Kasumi-1 (cell line): Measurements from ENCODE around the gene MRPL20.
"Not testable (repeated sequence)": the region's sequence is repeated elsewhere in the genome, so short reads cannot be mapped to it uniquely, and the experiment has no call there.

Experiments used
- DNase-seq, 2 experiments: peaks; one replicate each; lab custom pipeline; 2025; lab: John Stamatoyannopoulos, UW

Gene MRPL20

GRCh38 chr1:1437033-1437903 is 30.2 kb upstream of the MRPL20 start:
- no peak for DNase-seq

- DNase-seq, result no peak
These were observed 29.5 kb upstream of the MRPL20 start for GRCh38 chr1:1436630-1437032.

DNA sequence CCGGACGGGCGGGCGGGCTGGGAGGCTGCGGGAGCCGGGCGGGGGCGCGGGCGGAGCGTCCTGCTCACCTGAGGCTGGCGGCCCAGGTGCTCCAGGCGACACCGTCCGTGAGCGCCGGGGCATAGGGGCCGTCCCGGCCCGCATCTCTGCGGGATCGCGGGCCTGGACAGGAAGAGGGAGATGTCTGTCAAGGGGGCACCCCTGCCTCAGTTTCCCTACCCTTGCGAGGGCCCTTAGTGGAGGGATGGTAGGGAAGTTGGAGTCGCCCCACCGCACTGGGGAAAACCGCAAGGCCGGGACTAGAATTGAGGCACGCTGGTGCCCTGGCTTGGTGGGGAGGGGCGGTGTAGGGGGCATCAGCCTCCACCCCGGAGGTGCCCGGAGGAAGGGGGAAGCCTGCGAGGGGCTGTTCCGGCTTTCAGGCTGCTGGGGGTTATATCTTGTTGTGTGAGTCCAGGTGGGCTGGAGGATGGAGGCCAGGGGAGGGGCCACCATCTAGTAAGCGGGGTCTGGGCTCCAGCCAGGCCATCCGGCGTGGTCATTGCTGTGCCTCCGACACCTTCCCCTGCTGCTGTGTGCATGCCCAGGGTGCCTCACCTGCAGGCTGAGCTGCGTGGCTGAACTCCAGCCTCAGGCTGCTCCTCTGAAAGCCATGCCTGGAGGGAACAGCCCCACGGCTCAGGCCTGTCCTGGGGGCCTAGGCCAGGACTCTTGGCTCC is 29.0 kb upstream of the MRPL20 start:
- no peak for DNase-seq

GRCh38 chr1:1435106-1435903 is 28.2 kb upstream of the MRPL20 start, which contains the start of gene VWA1:
Gene VWA1, plus strand, starts transcription at chr1:1435690. Its CDS starts 59 bp downstream, at chr1:1435749.
- DNase-seq, result peak; percentile 27 to 46

- no peak for DNase-seq
These were observed 27.7 kb upstream of the MRPL20 start for GRCh38 chr1:1434824-1435105.

DNA sequence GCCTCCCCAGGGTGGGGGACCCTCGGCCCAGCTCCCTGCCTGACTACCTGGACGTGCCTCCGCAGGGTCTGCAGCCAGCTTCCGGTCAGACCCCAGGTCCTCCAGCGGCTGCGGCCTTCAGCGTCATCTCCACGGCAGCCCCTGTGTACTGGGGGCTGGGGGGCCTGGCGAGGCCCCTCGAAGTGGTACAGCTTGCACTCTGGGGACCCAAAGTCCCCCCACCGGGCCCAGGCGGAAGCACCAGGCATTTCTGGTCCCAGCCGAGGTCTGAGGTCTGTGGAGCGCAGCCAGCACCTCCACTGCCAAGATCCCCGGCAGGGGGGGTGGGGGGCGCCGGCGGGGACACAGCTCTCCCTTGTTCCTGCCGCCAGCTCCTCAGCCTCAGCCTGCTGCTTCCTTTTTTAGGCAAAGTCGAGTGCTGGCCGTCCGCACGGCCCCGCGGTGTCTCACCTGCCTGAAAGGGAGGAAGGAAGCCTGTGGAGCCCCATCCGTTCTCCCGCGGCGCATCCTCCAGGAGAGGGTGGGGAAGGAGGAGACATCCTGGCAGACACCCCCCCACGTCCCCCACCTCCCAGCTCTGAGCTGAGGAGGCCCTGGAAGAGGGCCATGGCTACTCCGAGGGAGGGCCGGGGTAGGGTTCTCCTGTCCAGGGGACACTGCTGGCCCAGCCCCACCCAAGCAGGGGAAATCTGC is 27.2 kb upstream of the MRPL20 start:
- DNase-seq, result peak; percentile 83 to 85

- DNase-seq, result peak; percentile 14 to 53
These were observed 26.7 kb upstream of the MRPL20 start for GRCh38 chr1:1433804-1434130.

DNA sequence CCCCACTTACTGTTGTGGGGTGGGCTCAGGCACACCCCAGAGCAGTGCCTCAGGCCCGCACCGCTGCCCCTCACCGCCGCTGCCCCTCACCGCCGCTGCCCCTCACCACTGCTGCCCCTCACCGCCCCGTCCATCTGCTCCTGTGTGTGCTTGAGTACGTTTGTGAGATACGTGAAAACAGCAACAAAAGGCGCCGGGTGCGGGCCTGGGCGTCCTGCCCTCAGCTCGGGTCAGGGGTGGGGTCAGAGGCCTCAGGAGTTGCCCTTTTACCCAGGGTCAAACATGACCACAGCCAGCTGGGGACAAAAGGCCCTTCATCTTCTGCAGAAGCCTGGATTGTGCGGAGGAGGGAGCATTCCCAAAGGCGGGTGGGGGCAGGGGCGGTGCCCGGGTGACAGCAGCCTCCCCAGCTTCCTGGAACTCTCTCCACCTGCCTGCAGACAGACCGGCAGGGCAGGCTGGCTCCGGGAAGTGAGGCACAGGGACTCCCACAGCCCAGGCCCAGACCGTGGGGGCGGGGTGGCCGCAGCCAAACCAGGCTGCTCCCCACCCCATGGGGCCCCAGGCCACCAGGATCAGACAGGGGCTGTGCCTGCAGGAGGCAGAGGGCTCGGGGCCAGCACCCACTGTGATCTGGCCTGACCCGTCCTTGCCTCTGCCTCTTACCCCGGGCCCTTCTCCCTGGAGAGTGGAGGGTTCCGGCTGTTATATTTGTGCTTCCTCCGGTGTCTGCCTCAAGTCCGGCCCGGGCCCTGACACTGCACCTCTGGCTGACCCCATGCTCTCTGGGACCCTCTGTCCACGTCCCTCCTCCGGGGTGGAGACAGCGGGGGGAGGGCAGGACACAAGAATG is 26.1 kb upstream of the MRPL20 start:
- DNase-seq, result peak; percentile 51 to 62

- DNase-seq, result no peak
These were observed 25.3 kb upstream of the MRPL20 start for GRCh38 chr1:1432274-1432950.

GRCh38 chr1:1431845-1432273 is 24.8 kb upstream of the MRPL20 start:
- no peak for DNase-seq

DNA sequence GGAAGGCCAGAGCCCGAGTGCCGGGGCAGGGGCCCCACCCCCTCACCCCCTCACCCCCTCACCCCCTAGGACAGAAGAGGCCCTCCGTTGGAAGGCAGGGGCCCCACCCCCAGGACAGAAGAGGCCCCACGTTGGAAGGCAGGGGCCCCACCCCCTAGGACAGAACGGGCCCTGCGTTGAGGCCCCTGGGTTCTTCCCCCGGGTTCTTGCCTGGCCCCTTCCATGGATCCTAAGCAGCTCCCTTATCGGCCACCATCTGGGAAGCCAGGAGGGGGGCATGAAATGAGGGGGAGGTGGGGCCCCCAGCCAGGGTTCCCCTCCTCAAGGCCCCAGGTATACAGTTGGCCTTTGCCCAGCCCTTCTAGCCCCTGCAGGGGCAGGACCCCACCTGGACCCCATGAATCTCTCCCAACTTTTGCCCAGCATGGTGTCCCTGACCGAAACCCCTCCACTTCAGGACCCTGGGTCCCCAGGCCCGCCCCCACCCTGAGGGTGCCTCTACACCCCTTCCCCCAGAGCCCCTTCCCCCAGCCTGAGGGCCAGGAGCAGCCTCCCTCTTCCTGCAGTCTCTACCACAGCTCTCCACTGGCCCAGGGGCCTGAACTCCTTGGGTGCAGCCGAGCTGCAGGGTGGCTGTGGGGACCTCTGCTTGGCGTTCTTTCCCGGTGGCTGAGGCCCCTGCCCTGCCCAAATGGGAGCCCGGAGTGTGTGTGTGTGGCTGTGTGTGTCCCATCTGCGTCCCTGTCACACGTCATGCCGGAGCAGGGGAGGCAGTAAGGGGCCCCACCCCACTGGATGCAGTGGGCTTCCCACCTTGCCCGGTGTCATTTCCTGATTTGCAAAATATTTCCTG is 24.1 kb upstream of the MRPL20 start:
- DNase-seq, result peak in 1 of 2 experiments; percentile 11

GRCh38 chr1:1430114-1430982 is 23.3 kb upstream of the MRPL20 start:
- no peak for DNase-seq

- no peak for DNase-seq
These were observed 22.6 kb upstream of the MRPL20 start for GRCh38 chr1:1429671-1430073.

DNA sequence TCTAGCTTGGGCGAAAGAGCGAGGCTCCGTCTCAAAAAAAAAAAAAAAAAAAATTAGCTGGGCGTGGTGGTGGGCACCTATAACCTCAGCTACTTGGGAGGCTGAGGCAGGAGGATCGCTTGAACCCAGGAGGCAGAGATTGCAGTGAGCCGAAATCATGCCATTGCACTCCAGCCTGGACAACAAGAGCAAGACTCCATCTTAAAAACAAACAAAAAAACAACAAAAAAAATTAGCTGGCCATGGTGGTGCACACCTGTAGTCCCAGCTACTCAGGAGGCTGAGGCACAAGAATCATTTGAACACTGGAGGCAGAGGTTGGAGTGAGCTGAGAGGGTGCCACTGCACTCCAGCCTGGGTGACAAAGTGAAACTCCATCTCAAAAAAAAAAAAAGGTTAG is 21.9 kb upstream of the MRPL20 start:
- not testable (repeated sequence) for DNase-seq

- DNase-seq, result no peak
These were observed 21.1 kb upstream of the MRPL20 start for GRCh38 chr1:1428174-1428573.

GRCh38 chr1:1427820-1428148 is 20.7 kb upstream of the MRPL20 start:
- DNase-seq, result no peak

- no peak for DNase-seq
These were observed 20.2 kb upstream of the MRPL20 start for GRCh38 chr1:1427106-1427819.

GRCh38 chr1:1426496-1427105 is 19.5 kb upstream of the MRPL20 start:
- no peak for DNase-seq
